Type B pancreatic cell (in vitro differentiated cells): ENCODE measurements around the gene CDH3. TPM values are rescaled to one million over a fixed set of nuclear protein-coding genes. Genes with fewer than 3 reads are reported as not detected.

ENCODE experiments used
- DNase-seq: peaks from one replicate; pipeline ENCODE4 v3.0.0; 2021; ENCODE audit warnings: mixed read lengths; ENCODE audit not compliant: unreplicated experiment; ENCODE audit errors: extremely low spot score
- H3K27ac Mint-ChIP-seq: 2 replicates; pipeline ENCODE4 v1.8.0; 2021; ENCODE audit warnings: mild to moderate bottlenecking, mixed read lengths
- H3K27me3 Mint-ChIP-seq: 2 replicates; pipeline ENCODE4 v1.8.0; 2021; ENCODE audit warnings: mixed read lengths
- H3K36me3 Mint-ChIP-seq: 2 replicates; pipeline ENCODE4 v1.8.0; 2021; ENCODE audit warnings: mixed read lengths
- H3K4me1 Mint-ChIP-seq: one replicate; pipeline ENCODE4 v1.8.0; 2021; ENCODE audit warnings: mixed read lengths; ENCODE audit not compliant: unreplicated experiment
- H3K4me3 Mint-ChIP-seq: 2 replicates; pipeline ENCODE4 v1.8.0; 2021; ENCODE audit warnings: mild to moderate bottlenecking, mixed read lengths
- H3K9me3 Mint-ChIP-seq: 2 replicates; pipeline ENCODE4 v1.8.0; 2021; ENCODE audit warnings: mixed read lengths
- total RNA-seq: library from RNA; stranded (reverse); gene quantifications from 2 replicates; pipeline ENCODE4 v1.2.1, GENCODE V29; 2021; ENCODE audit warnings: low replicate concordance
- TF ChIP-seq, protein P1 (sequence below): fragments of 200-600 bp; sonication (generic); conservative IDR thresholded peaks from 2 replicates; pipeline ENCODE4 v1.5.0; 2021; ENCODE audit warnings: antibody characterized with exemption, mild to moderate bottlenecking

The CDH3 gene
- total RNA-seq, 1 donor from 2014 or later = 35.5 TPM

DNA sequence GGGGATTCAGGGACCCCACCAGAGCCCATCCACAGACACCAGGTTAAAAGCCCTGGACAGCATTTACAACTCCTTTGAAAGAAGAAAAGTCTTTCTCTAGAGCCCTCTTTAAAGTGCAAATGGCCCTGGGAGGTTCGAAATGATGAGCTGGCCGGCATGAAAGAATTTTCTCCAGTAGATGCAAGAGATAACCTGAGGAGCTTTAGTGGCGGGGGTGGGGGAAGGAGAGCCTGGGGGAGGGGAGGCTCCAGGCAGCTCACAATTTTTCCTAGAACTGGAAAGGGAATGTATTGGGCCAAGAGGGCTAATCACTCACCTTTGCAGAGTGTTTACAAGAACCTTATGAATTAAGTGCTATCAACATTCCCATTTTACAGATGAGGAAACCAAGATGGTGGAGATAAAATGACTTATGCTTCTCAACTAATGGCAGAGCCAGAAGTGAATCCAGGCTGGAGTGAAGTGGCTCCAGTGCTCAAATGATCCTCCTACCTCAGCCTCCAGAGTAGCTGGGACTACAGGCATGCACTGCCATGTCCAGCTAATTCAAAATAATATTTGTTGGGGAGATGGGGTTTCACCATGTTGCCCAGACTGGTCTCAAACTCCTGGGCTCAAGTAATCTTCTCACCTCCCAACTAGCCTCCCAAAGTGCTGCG lies 87.8 kb downstream of the CDH3 start:
- TF ChIP-seq, protein P1, sequence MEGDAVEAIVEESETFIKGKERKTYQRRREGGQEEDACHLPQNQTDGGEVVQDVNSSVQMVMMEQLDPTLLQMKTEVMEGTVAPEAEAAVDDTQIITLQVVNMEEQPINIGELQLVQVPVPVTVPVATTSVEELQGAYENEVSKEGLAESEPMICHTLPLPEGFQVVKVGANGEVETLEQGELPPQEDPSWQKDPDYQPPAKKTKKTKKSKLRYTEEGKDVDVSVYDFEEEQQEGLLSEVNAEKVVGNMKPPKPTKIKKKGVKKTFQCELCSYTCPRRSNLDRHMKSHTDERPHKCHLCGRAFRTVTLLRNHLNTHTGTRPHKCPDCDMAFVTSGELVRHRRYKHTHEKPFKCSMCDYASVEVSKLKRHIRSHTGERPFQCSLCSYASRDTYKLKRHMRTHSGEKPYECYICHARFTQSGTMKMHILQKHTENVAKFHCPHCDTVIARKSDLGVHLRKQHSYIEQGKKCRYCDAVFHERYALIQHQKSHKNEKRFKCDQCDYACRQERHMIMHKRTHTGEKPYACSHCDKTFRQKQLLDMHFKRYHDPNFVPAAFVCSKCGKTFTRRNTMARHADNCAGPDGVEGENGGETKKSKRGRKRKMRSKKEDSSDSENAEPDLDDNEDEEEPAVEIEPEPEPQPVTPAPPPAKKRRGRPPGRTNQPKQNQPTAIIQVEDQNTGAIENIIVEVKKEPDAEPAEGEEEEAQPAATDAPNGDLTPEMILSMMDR = no peak
- peaks cover 19% of the 10 kb centered on the region for H3K27me3 Mint-ChIP-seq
- H3K9me3 Mint-ChIP-seq = no peaks in the 10 kb centered on the region
- H3K4me1 Mint-ChIP-seq = peaks cover 16% of the 10 kb centered on the region
- H3K4me3 Mint-ChIP-seq = peak overlapping the region; percentile 26
- H3K36me3 Mint-ChIP-seq = no peaks in the 10 kb centered on the region
- DNase-seq = no peak
- H3K27ac Mint-ChIP-seq = peak overlapping the region; percentile 79

DNA sequence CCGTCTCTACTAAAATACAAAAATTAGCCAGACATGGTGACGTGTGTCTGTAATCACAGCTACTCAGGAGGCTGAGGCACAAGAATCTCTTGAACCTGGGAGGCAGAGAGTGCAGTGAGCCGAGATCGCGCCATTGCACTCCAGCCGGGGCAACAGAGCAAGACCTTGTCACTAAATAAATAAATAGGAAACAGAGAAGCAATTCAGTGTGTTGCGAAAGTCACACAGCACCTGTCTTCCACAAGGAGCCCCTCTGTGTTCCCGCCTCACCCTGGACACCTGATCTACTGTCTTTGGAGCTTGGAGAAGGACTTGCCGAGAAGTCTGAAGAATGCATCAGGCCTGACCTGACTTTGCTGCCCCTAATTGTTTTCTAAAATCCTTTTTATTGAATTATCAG lies 88.5 kb downstream of the CDH3 start:
- peaks cover 23% of the 10 kb centered on the region for H3K27me3 Mint-ChIP-seq
- H3K36me3 Mint-ChIP-seq = no peaks in the 10 kb centered on the region
- H3K4me1 Mint-ChIP-seq = peaks cover 16% of the 10 kb centered on the region
- H3K9me3 Mint-ChIP-seq = no peaks in the 10 kb centered on the region
- TF ChIP-seq, protein P1 = no peak
- DNase-seq = no peak
- no peak overlapping the region for H3K4me3 Mint-ChIP-seq
- no peak overlapping the region for H3K27ac Mint-ChIP-seq

DNA sequence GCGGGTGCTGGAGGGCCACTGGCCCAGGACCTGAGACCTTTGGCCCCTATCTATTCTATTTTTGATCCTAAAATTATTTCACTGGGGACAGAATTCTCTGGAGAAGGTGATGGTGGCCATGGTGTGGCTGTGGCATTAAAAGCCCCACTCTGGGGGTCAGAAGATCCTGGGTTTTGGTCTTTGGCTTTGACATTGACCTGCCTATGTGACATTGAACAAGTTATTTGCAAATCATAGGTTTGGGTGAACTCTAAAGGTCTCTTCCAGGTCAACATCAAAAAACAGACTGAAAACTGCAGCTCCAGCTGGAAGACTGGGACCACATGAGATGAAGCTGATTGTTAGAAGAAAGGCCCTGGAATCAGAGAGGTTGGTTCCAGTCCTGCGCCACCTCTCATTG lies 89.7 kb downstream of the CDH3 start:
- Mint-ChIP-seq H3K4me1 (peaks cover 15% of the 10 kb centered on the region), H3K9me3 (no peaks in the 10 kb centered on the region), H3K4me3 (peak overlapping the region; percentile 31), H3K36me3 (no peaks in the 10 kb centered on the region), H3K27ac (no peak overlapping the region), H3K27me3 (peaks cover 25% of the 10 kb centered on the region)
- TF ChIP-seq, protein P1 = no peak
- DNase-seq = no peak

DNA sequence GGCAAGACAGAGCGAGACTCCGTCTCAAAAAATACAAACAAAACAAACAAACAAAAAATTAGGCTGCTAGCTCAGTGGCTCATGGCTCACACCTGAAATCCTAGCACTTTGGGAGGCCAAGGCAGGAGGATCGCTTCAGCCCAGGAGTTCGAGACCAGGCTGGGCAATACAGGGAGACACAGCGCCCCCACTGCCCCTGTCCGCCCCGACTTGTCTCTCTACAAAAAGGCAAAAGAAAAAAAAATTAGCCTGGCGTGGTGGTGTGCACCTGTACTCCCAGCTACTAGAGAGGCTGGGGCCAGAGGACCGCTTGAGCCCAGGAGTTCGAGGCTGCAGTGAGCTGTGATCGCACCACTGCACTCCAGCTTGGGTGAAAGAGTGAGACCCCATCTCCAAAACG lies 91.5 kb downstream of the CDH3 start:
- DNase-seq = no peak
- peaks cover 6% of the 10 kb centered on the region for H3K36me3 Mint-ChIP-seq
- peaks cover 28% of the 10 kb centered on the region for H3K27me3 Mint-ChIP-seq
- H3K4me1 Mint-ChIP-seq = peaks cover 28% of the 10 kb centered on the region
- TF ChIP-seq, protein P1 = no peak
- no peaks in the 10 kb centered on the region for H3K9me3 Mint-ChIP-seq
- H3K4me3 Mint-ChIP-seq = peak overlapping the region; percentile 86
- H3K27ac Mint-ChIP-seq = peak overlapping the region; percentile 72

DNA sequence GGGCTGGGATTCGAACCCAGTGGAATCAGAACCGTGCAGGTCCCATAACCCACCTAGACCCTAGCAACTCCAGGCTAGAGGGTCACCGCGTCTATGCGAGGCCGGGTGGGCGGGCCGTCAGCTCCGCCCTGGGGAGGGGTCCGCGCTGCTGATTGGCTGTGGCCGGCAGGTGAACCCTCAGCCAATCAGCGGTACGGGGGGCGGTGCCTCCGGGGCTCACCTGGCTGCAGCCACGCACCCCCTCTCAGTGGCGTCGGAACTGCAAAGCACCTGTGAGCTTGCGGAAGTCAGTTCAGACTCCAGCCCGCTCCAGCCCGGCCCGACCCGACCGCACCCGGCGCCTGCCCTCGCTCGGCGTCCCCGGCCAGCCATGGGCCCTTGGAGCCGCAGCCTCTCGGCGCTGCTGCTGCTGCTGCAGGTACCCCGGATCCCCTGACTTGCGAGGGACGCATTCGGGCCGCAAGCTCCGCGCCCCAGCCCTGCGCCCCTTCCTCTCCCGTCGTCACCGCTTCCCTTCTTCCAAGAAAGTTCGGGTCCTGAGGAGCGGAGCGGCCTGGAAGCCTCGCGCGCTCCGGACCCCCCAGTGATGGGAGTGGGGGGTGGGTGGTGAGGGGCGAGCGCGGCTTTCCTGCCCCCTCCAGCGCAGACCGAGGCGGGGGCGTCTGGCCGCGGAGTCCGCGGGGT lies 92.1 kb downstream of the CDH3 start, which contains the start of gene CDH1:
Gene CDH1, plus strand, starts transcription at position 247 of the 684 bp plus-strand sequence. Its CDS starts 124 bp downstream, at position 371.
- H3K4me3 Mint-ChIP-seq = peak within 1 kb of the TSS; percentile 97
- H3K27ac Mint-ChIP-seq = peak within 1 kb of the TSS; percentile 97

More for the DNA sequence above, 92.1 kb downstream of the CDH3 start, which contains the start of gene CDH1:
- TF ChIP-seq, protein P1 = no peak
- peaks cover 28% of the 10 kb centered on the region for H3K27me3 Mint-ChIP-seq
- peaks cover 30% of the 10 kb centered on the region for H3K4me1 Mint-ChIP-seq
- no peaks in the 10 kb centered on the region for H3K9me3 Mint-ChIP-seq
- H3K36me3 Mint-ChIP-seq = peaks cover 6% of the 10 kb centered on the region
- DNase-seq = peak; percentile 86
